HFFc6 (cell line): ENCODE measurements around the gene OCSTAMP. TPM values are rescaled to one million over a fixed set of nuclear protein-coding genes. Genes with fewer than 3 reads are reported as not detected.

Source experiments
- DNase-seq: peaks from one replicate; pipeline ENCODE4 v3.0.0-alpha.2; 2018
- H3K27ac Mint-ChIP-seq: 2 replicates; pipeline ENCODE4 v1.8.0; 2020; ENCODE audit warnings: mild to moderate bottlenecking, mixed read lengths
- H3K27me3 Mint-ChIP-seq: 2 replicates; pipeline ENCODE4 v1.8.0; 2021; ENCODE audit warnings: mild to moderate bottlenecking, moderate library complexity, mixed read lengths; ENCODE audit not compliant: insufficient read depth
- H3K36me3 Mint-ChIP-seq: 2 replicates; pipeline ENCODE4 v1.8.0; 2021; ENCODE audit warnings: low read depth, mixed read lengths
- H3K4me1 Mint-ChIP-seq: 2 replicates; pipeline ENCODE4 v1.8.0; 2020; ENCODE audit warnings: low read depth, mixed read lengths
- H3K4me3 Mint-ChIP-seq: 2 replicates; pipeline ENCODE4 v1.8.0; 2020; ENCODE audit warnings: mild to moderate bottlenecking, moderate library complexity, mixed read lengths
- H3K9me3 Mint-ChIP-seq: 2 replicates; pipeline ENCODE4 v1.8.0; 2020; ENCODE audit warnings: mild to moderate bottlenecking, mixed read lengths
- CTCF ChIP-seq: fragments of 200-600 bp; sonication (generic); IDR thresholded peaks from 2 replicates; pipeline ENCODE4 v1.5.0; 2021; ENCODE audit warnings: antibody characterized with exemption, mild to moderate bottlenecking
- total RNA-seq, 6 experiments: library from RNA; stranded (reverse); fragmentation: NEBNext Ultra II Directional; extraction: Animal tissue kit (Norgen Biotek cat#: 25700); gene quantifications; 2 replicates in 1 of 6; 3 replicates in 5 of 6; pipeline ENCODE4 v1.2.3, GENCODE V29; 2021

Gene OCSTAMP
- total RNA-seq, 6 experiments from 2014 or later, result not detected

- Mint-ChIP-seq H3K27ac (no peak overlapping the region), H3K27me3 (peaks cover 4% of the 10 kb centered on the region; the same call in 1 of the 2 replicates)
Observed at GRCh38 chr20:46576774-46577395, 26.4 kb upstream of the OCSTAMP start.

GRCh38 chr20:46575937-46576461, 25.5 kb upstream of the OCSTAMP start:
- no peaks in the 10 kb centered on the region for H3K9me3 Mint-ChIP-seq
- H3K27ac Mint-ChIP-seq, result no peak overlapping the region
- DNase-seq, result no peak
- no peak for TF ChIP-seq CTCF
- peaks cover 15% of the 10 kb centered on the region for H3K4me1 Mint-ChIP-seq
- no peak overlapping the region for H3K4me3 Mint-ChIP-seq
- H3K36me3 Mint-ChIP-seq, result no peaks in the 10 kb centered on the region
- H3K27me3 Mint-ChIP-seq, result peaks cover 4% of the 10 kb centered on the region; the same call in 1 of the 2 replicates

More at GRCh38 chr20:46576774-46577395, 26.4 kb upstream of the OCSTAMP start:
- DNase-seq, result no peak
- H3K36me3 Mint-ChIP-seq, result no peaks in the 10 kb centered on the region
- H3K4me3 Mint-ChIP-seq, result no peak overlapping the region
- H3K9me3 Mint-ChIP-seq, result no peaks in the 10 kb centered on the region
- no peak for TF ChIP-seq CTCF
- peaks cover 15% of the 10 kb centered on the region for H3K4me1 Mint-ChIP-seq

- Mint-ChIP-seq H3K4me1 (peaks cover 15% of the 10 kb centered on the region), H3K27ac (no peak overlapping the region), H3K27me3 (peaks cover 4% of the 10 kb centered on the region; the same call in 1 of the 2 replicates), H3K4me3 (no peak overlapping the region), H3K36me3 (no peaks in the 10 kb centered on the region), H3K9me3 (no peaks in the 10 kb centered on the region)
- TF ChIP-seq CTCF, result no peak
- no peak for DNase-seq
Observed at GRCh38 chr20:46575394-46575793, 24.9 kb upstream of the OCSTAMP start.

GRCh38 chr20:46573788-46574584, 23.5 kb upstream of the OCSTAMP start:
- H3K27ac Mint-ChIP-seq, result no peak overlapping the region
- H3K27me3 Mint-ChIP-seq, result peaks cover 4% of the 10 kb centered on the region; the same call in 1 of the 2 replicates
- TF ChIP-seq CTCF, result no peak
- no peak for DNase-seq
- H3K4me1 Mint-ChIP-seq, result peaks cover 15% of the 10 kb centered on the region
- peak overlapping the region; percentile 53; the same call in 1 of the 2 replicates for H3K4me3 Mint-ChIP-seq
- H3K9me3 Mint-ChIP-seq, result no peaks in the 10 kb centered on the region
- H3K36me3 Mint-ChIP-seq, result no peaks in the 10 kb centered on the region

GRCh38 chr20:46573234-46573633, 22.8 kb upstream of the OCSTAMP start:
- peaks cover 4% of the 10 kb centered on the region; the same call in 1 of the 2 replicates for H3K27me3 Mint-ChIP-seq
- H3K4me3 Mint-ChIP-seq, result no peak overlapping the region
- no peaks in the 10 kb centered on the region for H3K9me3 Mint-ChIP-seq
- no peak for DNase-seq
- H3K36me3 Mint-ChIP-seq, result no peaks in the 10 kb centered on the region
- peaks cover 15% of the 10 kb centered on the region for H3K4me1 Mint-ChIP-seq
- no peak overlapping the region for H3K27ac Mint-ChIP-seq
- TF ChIP-seq CTCF, result no peak
